Measurements from ENCODE around the gene WDR7. TPM values are rescaled to one million over a fixed set of nuclear protein-coding genes. Genes with fewer than 3 reads are reported as not detected.

Gene WDR7
- 10 to 100 TPM; 39.7 to 44.2 TPM for total RNA-seq

DNA sequence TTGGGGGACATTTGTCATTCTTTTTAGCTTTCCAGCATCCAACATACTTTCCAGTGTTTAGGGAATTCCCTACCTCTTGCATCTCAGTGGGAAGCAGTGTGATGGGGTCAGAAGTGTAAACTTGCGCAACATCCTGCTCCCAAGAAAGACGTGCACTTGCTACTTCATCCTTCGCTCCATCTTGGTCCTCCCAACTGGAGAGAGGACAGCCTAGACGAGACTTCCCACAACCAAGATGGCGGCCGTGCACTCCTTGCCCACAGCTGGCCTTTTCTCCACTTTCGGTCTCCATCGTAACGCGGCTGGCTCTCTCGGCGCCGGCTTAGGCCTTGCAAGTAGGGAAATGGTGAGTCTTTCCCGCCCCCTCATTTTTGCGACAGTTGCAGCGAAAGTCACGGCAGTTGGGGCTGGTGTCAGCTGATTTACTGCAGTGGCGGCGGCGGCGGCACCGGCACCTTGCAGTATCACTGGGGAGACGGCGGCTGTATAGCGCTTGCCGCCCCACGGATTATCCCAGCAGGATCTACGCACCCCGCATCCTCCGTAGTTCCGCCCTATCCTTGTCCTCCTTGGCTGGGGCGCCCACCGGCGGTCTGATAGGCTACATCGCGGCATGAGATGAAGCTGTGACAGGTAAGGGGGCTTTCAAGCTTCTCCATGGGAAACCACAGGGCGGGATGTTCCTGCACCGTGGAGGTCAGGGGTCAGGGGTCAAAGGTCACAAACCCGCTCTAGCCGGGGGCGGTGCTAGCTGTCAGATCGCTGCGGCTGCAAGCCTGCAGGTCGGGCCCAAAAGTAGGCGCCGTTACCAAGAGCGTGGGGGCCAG lies at the start of gene WDR7:
Gene WDR7, plus strand, starts transcription at position 416 of the 827 bp plus-strand sequence. CDS start 21,157 bp downstream, outside the sequence.
- H3K27me3 Mint-ChIP-seq (ENCODE audit: low read depth), result no peaks in the 10 kb centered on the region
- peaks cover 77% of the 10 kb centered on the region for H3K4me1 Mint-ChIP-seq (ENCODE audit: low read depth)
- DNase-seq, result peak; percentile 97
- H3K36me3 Mint-ChIP-seq (ENCODE audit: low read depth), result peaks cover 12% of the 10 kb centered on the region
- POLR2A ChIA-PET, result interaction anchor here (0.9 to 3.2 kb wide), 6 partner anchors 9 to 971 kb away, joined by 3 to 45 read pairs (median 3); partner anchors contain the start of gene TXNL1
- peak; percentile 93 for ATAC-seq
- CTCF ChIA-PET, result interaction anchor here (0.9 to 9.9 kb wide), 8 partner anchors 11 to 59 kb away, joined by 3 to 73 read pairs (median 4); partner anchors contain the start of gene TXNL1
- peak within 1 kb of the TSS; percentile 95 for H3K27ac Mint-ChIP-seq
- peak within 1 kb of the TSS; percentile 92 for H3K4me3 Mint-ChIP-seq
- no peaks in the 10 kb centered on the region for H3K9me3 Mint-ChIP-seq (ENCODE audit: insufficient read depth)

DNA sequence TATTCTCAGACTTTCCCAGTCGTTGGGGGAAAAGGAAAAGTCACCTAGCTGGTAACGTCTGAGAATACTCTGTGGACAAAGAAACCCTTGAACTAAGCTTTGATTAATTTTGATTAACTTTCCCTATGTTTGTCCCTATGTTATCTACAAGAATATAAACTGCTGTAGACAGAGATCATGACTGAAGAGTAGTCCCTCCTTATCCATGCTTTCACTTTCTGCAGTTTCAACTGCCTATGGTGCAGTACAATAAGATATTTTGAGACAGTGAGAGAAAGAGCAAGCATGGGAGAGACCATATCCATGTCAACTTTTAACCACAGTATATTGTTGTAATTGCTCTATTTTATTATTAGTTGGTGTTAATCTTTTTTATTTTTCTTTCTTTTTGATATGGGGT lies 44.5 kb upstream of the WDR7 start:
- ATAC-seq, result no peak
- ChIA-PET POLR2A (no interaction called here), CTCF (no interaction called here)
- no peaks in the 10 kb centered on the region for H3K9me3 Mint-ChIP-seq (ENCODE audit: insufficient read depth)
- no peak overlapping the region for H3K27ac Mint-ChIP-seq
- no peak for DNase-seq
- H3K4me1 Mint-ChIP-seq (ENCODE audit: low read depth), result no peaks in the 10 kb centered on the region
- H3K4me3 Mint-ChIP-seq, result no peak overlapping the region
- no peaks in the 10 kb centered on the region for H3K27me3 Mint-ChIP-seq (ENCODE audit: low read depth)
- peaks cover 28% of the 10 kb centered on the region for H3K36me3 Mint-ChIP-seq (ENCODE audit: low read depth)

DNA sequence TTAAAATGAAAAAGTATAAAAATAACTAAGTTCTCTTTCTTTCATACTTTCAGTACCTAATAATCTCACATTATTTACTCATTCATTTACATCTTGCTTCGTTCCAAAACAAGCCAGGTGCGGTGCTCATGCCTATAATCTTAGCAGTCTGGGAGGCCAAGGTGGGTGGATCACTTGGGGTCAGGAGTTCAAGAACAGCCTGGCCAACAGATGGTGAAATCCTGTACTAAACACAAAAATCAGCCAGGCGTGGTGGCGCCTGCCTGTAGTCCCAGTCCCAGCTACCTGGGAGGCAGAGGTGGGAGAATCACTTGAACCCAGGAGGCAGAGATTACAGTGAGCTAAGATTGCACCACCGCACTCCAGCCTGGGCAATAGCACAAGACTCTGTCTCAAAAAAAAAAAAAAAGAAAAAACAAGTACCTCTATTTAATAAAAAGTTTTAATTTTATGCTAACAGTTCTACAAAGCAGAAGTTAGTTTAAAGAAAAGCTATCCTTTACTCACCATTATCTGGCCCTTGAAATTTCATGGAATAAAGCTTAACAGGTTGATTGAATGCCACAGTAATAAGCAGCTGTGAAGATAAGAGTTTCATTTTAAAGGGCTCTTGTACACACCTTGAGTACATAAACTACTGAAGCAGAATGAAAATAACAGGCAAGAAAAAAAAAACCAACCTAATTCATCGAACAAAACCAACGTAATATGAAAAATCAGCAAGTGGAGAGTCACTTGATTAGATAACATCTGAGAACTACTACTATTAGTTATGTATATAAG lies 35.2 kb upstream of the WDR7 start:
- no peaks in the 10 kb centered on the region for H3K4me1 Mint-ChIP-seq (ENCODE audit: low read depth)
- H3K4me3 Mint-ChIP-seq, result no peak overlapping the region
- H3K36me3 Mint-ChIP-seq (ENCODE audit: low read depth), result peaks cover 48% of the 10 kb centered on the region
- ChIA-PET POLR2A (interaction anchor here (0.8 kb wide), 1 partner anchor 22 kb away, joined by 3 read pairs; no protein-coding TSS in a partner anchor), CTCF (no interaction called here)
- DNase-seq, result no peak
- no peak overlapping the region for H3K27ac Mint-ChIP-seq
- no peak for ATAC-seq
- H3K27me3 Mint-ChIP-seq (ENCODE audit: low read depth), result no peaks in the 10 kb centered on the region
- no peaks in the 10 kb centered on the region for H3K9me3 Mint-ChIP-seq (ENCODE audit: insufficient read depth)

- no peak for DNase-seq
- no peaks in the 10 kb centered on the region for H3K27me3 Mint-ChIP-seq (ENCODE audit: low read depth)
- H3K9me3 Mint-ChIP-seq (ENCODE audit: insufficient read depth), result no peaks in the 10 kb centered on the region
- H3K27ac Mint-ChIP-seq, result no peak overlapping the region
- peaks cover 4% of the 10 kb centered on the region for H3K4me1 Mint-ChIP-seq (ENCODE audit: low read depth)
- POLR2A ChIA-PET, result no interaction called here
- CTCF ChIA-PET, result no interaction called here
- H3K4me3 Mint-ChIP-seq, result no peak overlapping the region
- H3K36me3 Mint-ChIP-seq (ENCODE audit: low read depth), result peaks cover 32% of the 10 kb centered on the region
- no peak for ATAC-seq
These were observed 23.2 kb upstream of the WDR7 start for GRCh38 chr18:56627991-56628390.

GRCh38 chr18:56632070-56633022 lies 18.8 kb upstream of the WDR7 start:
- no peak for DNase-seq
- ChIA-PET POLR2A (interaction anchor here (1.3 kb wide), 1 partner anchor 19 kb away, joined by 4 read pairs; the partner anchor contains the start of gene WDR7), CTCF (interaction anchor here (1.5 kb wide), 1 partner anchor 15 kb away, joined by 4 read pairs; no protein-coding TSS in a partner anchor)
- H3K4me3 Mint-ChIP-seq, result no peak overlapping the region
- peaks cover 43% of the 10 kb centered on the region for H3K36me3 Mint-ChIP-seq (ENCODE audit: low read depth)
- H3K4me1 Mint-ChIP-seq (ENCODE audit: low read depth), result peaks cover 34% of the 10 kb centered on the region
- H3K9me3 Mint-ChIP-seq (ENCODE audit: insufficient read depth), result no peaks in the 10 kb centered on the region
- ATAC-seq, result no peak
- no peak overlapping the region for H3K27ac Mint-ChIP-seq
- H3K27me3 Mint-ChIP-seq (ENCODE audit: low read depth), result no peaks in the 10 kb centered on the region

DNA sequence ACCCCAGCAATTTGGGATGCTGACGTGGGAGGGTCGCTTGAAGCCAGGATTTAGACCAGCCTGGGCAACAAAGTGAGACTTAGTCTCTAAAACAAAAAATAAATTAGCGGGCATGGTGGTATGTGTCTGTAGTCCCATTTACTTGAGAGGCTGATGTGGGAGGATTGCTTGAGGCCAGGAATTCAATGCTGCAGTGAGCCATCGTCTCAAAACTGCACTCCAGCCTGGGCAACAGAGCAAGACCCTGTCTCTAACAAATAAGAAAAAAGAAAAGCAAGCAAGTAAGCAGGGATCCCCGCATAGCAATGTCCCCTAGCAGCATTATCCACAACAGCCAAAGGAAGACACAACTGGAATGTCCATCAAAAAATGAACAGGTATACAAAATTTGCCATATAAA lies 16.2 kb upstream of the WDR7 start:
- no peaks in the 10 kb centered on the region for H3K27me3 Mint-ChIP-seq (ENCODE audit: low read depth)
- no peak overlapping the region for H3K27ac Mint-ChIP-seq
- POLR2A ChIA-PET, result no interaction called here
- H3K9me3 Mint-ChIP-seq (ENCODE audit: insufficient read depth), result no peaks in the 10 kb centered on the region
- ATAC-seq (no peak), DNase-seq (no peak)
- CTCF ChIA-PET, result no interaction called here
- H3K4me1 Mint-ChIP-seq (ENCODE audit: low read depth), result peaks cover 40% of the 10 kb centered on the region
- no peak overlapping the region for H3K4me3 Mint-ChIP-seq
- peaks cover 43% of the 10 kb centered on the region for H3K36me3 Mint-ChIP-seq (ENCODE audit: low read depth)

GRCh38 chr18:56637176-56637575 lies 14.0 kb upstream of the WDR7 start:
- H3K4me3 Mint-ChIP-seq, result peak overlapping the region; percentile 100
- ChIA-PET CTCF (interaction anchor here (0.7 to 1.4 kb wide), 3 partner anchors 10 to 90 kb away, joined by 3 to 8 read pairs (median 3); no protein-coding TSS in a partner anchor), POLR2A (interaction anchor here (2.8 to 6.1 kb wide), 2 partner anchors 11 to 15 kb away, joined by 16 to 45 read pairs; partner anchors contain the start of gene WDR7)
- H3K4me1 Mint-ChIP-seq (ENCODE audit: low read depth), result peaks cover 40% of the 10 kb centered on the region
- DNase-seq, result no peak
- H3K36me3 Mint-ChIP-seq (ENCODE audit: low read depth), result peaks cover 31% of the 10 kb centered on the region
- no peaks in the 10 kb centered on the region for H3K9me3 Mint-ChIP-seq (ENCODE audit: insufficient read depth)
- H3K27ac Mint-ChIP-seq, result peak overlapping the region; percentile 98
- ATAC-seq, result no peak
- H3K27me3 Mint-ChIP-seq (ENCODE audit: low read depth), result no peaks in the 10 kb centered on the region

DNA sequence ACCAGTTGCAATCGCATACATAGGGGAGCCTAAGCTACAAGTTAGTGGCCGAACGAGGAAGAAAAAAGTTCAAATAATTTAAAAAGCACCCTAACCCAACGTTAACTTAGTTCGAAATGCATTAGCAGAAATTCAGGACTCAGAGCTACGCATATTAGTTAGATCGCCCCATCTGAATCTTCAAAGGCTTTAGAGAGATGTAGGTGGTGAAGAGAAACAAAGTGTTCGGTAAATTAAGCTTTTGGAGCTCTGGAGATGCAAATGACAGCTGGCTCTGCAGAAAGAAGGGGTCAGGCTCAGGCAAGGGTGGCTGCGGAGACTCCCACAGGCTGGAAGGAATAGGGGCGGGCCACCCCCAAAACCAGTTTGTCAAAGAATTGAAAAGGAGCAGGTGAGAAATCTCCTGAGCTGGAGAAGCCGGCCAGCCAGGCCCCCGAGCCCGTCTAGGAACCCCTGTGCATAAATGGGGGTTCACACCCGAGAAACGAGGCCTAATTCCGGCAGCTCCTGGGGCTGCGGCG lies 13.4 kb upstream of the WDR7 start:
- ChIA-PET CTCF (interaction anchor here (0.7 to 1.4 kb wide), 6 partner anchors 9 to 89 kb away, joined by 3 to 8 read pairs (median 5); partner anchors contain the start of gene WDR7), POLR2A (interaction anchor here (0.6 to 6.1 kb wide), 5 partner anchors 11 to 48 kb away, joined by 3 to 45 read pairs (median 3); partner anchors contain the start of gene WDR7)
- Mint-ChIP-seq H3K4me3 (peak overlapping the region; percentile 100), H3K4me1 (ENCODE audit: low read depth) (peaks cover 40% of the 10 kb centered on the region), H3K9me3 (ENCODE audit: insufficient read depth) (no peaks in the 10 kb centered on the region), H3K27ac (peak overlapping the region; percentile 98), H3K36me3 (ENCODE audit: low read depth) (peaks cover 26% of the 10 kb centered on the region), H3K27me3 (ENCODE audit: low read depth) (no peaks in the 10 kb centered on the region)
- ATAC-seq (no peak), DNase-seq (no peak)

DNA sequence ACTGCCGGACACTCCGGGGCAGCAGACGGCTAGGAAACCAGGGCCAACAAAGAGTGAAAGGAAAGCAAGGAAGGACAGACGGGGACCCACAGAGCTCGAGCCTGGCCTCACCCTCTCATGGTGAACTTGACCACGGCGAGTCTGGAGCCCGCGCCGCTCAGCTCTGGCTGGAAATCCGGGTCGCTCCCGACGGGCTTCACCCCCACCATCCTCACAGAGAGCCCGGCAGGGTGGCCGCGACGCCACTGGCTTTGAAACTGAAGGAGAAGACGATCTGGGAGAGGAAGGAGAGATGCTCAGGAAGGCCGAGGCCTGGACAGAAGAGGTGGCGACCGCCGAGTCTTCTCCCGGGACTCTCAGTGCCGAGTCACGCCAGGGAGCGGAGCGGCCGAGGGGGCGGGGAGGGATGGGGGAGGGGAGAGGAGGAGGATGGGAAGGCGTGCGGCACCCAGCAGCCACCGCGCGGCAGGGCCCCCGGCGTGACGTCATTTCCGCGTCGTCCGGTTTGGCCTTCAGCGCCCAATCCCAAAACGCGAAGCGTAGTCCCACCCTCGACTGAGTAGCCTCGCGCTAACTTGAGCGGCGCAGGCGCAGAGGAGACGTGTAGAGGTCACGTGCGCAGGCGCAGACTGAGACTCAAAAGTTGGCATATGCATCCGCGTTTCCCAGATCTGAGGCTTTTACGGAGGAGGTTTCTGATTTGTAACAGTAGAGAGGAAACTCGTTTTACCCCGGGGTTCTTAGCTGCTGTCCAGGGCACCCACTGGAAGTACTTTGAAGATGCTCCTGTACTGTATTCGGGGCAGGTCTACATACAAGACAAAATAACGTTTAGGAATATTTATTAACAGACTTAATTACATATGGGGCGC lies 12.7 kb upstream of the WDR7 start, which contains the start of gene TXNL1:
Gene TXNL1, minus strand, starts transcription at position 361 of the 872 bp plus-strand sequence. Its CDS starts 152 bp downstream, at position 209.
- peak; percentile 98 for ATAC-seq
- CTCF ChIA-PET, result interaction anchor here (0.9 to 3.8 kb wide), 7 partner anchors 9 to 88 kb away, joined by 3 to 31 read pairs (median 6); partner anchors contain the start of gene WDR7
- POLR2A ChIA-PET, result interaction anchor here (0.6 to 6.1 kb wide), 5 partner anchors 10 to 49 kb away, joined by 3 to 45 read pairs (median 3); partner anchors contain the start of gene WDR7

GRCh38 chr18:56639104-56639381 lies 12.1 kb upstream of the WDR7 start:
- H3K36me3 Mint-ChIP-seq (ENCODE audit: low read depth), result peaks cover 20% of the 10 kb centered on the region
- POLR2A ChIA-PET, result interaction anchor here (2.8 to 6.1 kb wide), 2 partner anchors 10 to 13 kb away, joined by 16 to 45 read pairs; partner anchors contain the start of gene WDR7
- no peak for ATAC-seq

More for the DNA sequence above, 12.7 kb upstream of the WDR7 start, which contains the start of gene TXNL1:
- Mint-ChIP-seq H3K36me3 (ENCODE audit: low read depth) (peaks cover 22% of the 10 kb centered on the region), H3K27me3 (ENCODE audit: low read depth) (no peaks in the 10 kb centered on the region), H3K4me3 (peak within 1 kb of the TSS; percentile 100), H3K27ac (peak within 1 kb of the TSS; percentile 98), H3K4me1 (ENCODE audit: low read depth) (peaks cover 40% of the 10 kb centered on the region), H3K9me3 (ENCODE audit: insufficient read depth) (no peaks in the 10 kb centered on the region)
- DNase-seq, result peak; percentile 98

More at GRCh38 chr18:56639104-56639381, 12.1 kb upstream of the WDR7 start:
- Mint-ChIP-seq H3K4me1 (ENCODE audit: low read depth) (peaks cover 38% of the 10 kb centered on the region), H3K4me3 (peak overlapping the region; percentile 100), H3K27me3 (ENCODE audit: low read depth) (no peaks in the 10 kb centered on the region), H3K27ac (peak overlapping the region; percentile 98), H3K9me3 (ENCODE audit: insufficient read depth) (no peaks in the 10 kb centered on the region)
- CTCF ChIA-PET, result interaction anchor here (0.9 to 3.8 kb wide), 4 partner anchors 11 to 70 kb away, joined by 3 to 31 read pairs (median 4); partner anchors contain the start of gene WDR7
- no peak for DNase-seq
